Stimulated activated CD8-positive, alpha-beta memory T cell treated with anti-CD3 and anti-CD28 coated beads, Interleukin-15, amount 100 ng/mL, for 24 hours (primary cell): ENCODE results near the gene MAGEA4.
"Not testable (repeated sequence)": the region's sequence is repeated elsewhere in the genome, so short reads cannot be mapped to it uniquely, and the experiment has no call there.

ENCODE experiments used
- DNase-seq: peaks from one replicate; pipeline ENCODE4 v3.0.0-alpha.2; 2020; ENCODE audit warnings: low read depth

The MAGEA4 gene, protein sequence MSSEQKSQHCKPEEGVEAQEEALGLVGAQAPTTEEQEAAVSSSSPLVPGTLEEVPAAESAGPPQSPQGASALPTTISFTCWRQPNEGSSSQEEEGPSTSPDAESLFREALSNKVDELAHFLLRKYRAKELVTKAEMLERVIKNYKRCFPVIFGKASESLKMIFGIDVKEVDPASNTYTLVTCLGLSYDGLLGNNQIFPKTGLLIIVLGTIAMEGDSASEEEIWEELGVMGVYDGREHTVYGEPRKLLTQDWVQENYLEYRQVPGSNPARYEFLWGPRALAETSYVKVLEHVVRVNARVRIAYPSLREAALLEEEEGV

DNA sequence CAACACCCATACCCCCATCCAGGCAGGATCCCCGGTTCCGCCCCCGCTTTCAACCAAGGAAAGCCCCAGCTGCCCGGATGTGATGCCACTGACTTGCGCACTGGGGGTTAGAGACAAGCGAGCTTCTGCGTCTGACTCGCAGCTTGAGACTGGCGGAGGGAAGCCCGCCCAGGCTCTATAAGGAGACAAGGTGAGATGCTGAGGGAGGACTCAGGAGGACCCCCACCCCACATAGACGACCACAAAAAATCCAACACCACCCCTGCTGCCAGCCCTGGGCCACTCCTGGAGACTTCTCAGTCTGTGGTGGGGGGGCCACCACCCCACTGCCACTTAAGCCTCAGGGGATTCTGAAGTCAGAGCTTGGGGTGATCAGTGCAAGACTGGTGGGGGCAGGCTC is at the start of gene MAGEA4:
MAGEA4 (plus strand) TSS at position 110 of the 400 bp plus-strand sequence. CDS start 10,776 bp downstream, outside the sequence.
- no peak for DNase-seq

DNA sequence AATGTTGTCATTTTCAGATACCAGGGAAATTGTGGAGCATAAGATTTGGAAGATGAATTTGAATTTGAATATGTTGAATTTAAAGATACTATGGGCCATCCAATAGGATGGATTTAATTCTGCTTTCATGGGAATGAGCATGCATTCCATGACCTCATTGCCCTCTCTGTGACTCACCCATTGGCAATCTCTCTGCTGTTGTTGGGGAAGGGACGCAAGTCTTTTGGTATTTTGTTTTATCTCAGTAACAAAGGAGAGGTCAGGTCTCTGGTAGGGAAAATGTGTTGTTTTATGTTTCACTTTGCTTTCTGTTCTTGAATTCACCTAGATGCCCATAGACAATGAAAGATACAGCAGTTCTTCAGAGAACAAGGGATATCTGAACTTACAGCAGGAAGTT is 42.1 kb upstream of the MAGEA4 start:
- DNase-seq = no peak

DNA sequence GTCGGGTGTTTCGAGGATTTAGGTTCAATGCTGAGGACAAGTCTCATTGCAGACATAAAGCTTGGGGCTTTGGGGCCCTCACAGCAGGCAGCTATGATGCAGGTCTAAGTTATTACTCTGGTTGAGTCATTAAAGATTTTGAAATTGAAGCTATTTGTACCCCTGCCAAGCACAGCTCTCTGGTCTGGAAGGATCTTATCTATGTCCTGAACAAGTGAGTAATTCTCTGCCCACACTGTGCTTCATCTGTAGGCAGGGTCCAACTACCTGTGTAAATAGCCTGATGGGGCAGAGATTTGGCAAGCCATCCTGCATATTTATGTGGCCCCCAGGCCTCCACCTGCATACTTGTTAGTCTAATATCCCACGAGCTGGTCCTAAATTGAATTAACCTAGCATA is 41.4 kb upstream of the MAGEA4 start:
- DNase-seq = no peak

DNA sequence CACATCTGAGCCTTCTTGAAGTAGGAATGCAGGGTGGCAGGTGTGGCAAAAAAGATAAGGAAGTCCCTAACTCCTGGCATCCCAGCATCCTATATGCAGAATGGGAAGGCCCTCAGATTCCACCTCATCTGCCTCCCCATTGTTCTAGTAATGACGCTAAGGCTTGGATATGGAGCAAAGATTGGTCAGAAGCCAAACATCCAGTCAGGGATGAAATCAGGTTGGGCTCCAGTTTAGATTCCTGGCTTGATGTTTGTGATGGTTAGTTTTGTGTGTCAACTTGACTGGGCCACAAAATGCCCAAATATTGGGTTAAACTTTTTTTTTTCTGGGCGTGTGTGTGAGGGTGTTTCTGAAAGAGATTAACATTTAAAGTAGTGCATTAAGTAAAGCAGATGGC is 39.6 kb upstream of the MAGEA4 start:
- no peak for DNase-seq

DNA sequence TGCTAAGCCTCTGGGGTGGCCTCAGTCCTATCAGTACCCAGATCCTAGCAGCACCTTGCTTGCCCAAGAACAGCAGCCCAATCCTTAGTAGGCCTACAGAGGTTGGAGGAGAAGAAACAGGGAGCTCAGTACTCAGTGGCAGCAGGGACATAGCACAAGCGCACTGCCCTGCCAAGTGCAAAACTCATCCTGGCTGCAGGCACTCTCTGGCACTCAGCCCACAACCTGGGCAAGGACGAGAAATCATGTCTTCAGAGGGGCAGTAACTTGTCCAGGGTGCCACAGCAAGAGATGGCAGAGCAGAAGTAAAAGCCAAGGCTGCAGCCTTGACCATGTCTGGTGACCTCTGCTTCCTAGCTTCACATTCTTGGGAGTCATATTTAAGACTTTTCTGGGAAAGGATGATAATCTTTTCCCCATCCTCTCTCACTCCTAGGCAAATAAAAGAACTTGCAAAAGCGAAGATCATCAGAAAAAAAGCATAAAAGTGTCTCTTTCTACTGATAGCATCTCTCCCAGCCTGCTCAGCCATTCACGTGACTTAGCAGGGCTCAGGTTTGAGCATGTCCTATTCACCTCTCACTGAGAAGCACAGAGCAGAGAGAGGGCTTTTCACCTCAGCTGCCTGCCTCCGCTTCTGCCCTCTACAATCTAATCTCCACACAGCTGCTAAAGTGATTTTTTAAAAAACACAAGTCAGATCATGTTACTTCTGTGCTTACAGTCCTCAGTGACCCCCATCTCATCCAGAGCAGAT is 37.2 kb upstream of the MAGEA4 start:
- no peak for DNase-seq

DNA sequence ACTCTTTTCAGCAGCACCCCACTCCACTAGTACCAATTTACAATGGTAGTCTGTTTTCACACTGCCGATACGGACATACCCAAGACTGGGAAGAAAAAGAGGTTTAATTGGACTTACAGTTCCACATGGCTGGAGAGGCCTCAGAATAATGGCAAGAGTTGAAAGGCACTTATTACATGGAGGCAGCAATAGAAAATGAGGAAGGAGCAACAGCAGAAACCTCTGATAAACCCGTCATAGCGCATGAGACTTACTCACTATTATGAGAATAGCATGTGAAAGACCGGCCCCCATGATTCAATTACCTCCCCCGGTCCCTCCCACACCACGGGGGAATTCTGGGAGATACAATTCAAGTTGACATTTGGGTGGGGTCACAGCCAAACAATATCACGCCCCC is 34.1 kb upstream of the MAGEA4 start:
- DNase-seq = no peak

DNA sequence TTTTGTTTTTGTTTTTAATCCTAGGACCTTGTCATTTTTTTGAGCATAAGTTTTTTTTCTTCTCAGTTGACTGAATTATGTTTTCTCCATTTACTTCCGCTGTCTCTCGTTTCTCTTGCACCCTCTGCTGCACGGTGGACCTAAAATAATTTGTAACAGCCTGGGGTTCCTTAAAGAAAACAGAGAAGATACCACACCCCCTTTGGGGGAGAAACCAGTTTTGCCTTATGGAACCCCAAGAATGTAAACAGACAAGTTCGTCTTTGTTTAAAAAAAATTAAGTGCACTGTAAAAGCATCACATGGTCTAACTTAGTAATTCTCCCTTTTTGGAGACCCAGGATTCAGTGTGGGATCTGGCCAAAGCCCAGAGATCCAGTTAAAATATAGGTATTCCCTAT is 32.8 kb upstream of the MAGEA4 start:
- no peak for DNase-seq

DNA sequence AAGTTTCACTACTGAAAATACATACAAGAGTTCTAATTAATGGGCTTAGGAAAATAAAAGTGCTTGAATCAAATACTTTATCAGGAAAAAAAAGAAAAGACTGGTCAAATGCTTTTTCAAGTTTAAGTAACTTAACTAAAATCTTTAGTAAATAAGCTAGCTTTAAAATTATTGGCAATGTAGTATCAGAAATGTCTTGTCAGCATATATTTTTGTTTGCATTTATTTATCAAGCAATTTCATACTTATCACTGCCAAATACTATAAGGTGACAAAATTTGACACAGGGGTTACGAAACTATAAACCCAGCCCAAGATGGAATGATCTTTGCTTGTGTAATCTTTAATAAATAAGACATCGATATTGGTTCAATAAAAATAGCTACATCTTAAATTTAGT is 31.8 kb upstream of the MAGEA4 start:
- DNase-seq = no peak

DNA sequence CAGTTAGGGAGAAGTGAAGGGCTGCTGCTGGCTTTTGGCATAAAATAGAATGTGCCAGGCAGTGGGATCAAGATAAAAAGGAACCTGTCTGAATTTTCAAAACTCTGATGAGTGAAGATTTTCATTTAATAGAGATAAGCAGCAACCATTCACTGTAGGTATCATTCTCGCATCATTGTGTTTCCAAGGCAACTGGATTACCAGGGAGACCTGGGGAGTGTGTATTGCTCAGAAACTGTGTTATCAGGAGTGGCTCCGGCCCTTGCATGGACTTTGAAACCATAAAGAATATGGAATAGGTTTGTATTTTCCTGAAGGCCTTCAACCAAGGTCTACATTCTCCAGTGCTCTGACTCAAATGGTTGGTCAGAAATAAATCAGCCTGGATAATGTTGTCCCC is 23.3 kb upstream of the MAGEA4 start:
- no peak for DNase-seq

DNA sequence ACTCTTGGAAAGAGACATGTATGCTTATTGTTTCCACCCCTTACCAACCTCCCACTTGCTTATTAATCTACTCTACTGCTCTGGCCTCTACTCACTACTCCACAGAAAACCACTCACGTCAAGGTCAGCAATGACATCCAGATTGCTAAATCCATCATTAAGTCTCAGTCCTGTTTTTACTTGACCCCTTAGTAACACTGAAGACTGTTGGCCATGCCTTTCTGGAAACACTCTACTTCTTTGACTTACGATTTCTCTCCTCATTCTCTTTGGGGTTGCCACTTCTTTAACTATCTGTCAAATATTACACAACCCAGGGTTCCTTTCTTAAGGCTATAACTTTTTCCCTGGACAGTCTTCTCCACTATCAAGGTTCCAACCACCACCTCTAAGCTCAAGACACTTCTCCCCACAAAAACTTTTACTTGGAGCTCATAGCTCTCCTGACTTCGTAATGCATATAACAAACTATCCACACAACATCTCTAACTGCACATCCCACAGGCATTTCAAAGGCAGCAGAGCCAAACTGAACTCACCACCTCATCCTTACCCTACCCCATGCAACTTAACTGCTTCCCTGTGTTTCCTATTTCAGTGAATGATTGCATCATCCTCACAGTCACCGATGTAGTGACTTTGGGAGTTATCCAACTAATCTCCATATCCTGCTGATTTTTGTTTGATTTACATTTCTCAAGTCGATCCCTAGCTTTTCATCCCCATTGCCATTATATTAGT is 15.8 kb upstream of the MAGEA4 start:
- no peak for DNase-seq

DNA sequence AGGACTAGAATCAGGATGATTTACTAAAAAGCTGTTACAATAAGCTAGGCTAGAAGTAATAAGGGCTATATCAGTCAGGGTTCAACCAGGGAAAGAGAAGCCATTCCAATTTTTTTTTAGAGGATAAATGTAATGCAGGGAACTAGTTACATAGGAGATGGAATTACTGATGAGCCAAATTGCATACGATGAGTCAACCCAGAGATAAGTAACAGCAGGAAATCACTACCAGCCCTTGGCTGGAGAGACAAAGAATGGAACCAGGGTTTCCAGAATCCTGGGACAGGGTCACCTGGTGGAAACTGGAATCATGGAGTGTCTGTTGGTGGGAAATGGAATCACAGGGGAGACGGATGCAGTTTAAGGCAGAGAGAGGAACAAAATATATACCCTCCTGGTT is 13.1 kb upstream of the MAGEA4 start:
- no peak for DNase-seq

DNA sequence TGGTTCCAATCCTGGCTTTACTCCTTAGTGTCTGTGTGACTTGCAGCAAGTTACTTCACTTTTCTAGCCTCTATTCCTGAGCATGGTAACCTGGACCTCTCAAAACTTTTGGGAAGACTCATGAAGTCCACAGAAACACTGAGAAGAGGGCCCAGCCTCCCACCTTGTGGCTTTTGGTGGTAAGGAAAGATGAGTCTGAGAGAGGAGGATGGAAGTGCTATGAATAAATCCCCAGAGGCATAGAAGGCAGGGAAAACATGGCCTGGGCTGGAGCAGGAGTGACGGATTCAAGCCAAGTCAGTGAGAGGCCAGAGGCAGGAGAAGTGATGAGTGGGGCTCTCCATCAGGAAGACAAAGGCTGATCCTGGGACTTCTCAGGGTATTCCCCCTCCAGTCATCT is 10.9 kb upstream of the MAGEA4 start:
- no peak for DNase-seq

DNA sequence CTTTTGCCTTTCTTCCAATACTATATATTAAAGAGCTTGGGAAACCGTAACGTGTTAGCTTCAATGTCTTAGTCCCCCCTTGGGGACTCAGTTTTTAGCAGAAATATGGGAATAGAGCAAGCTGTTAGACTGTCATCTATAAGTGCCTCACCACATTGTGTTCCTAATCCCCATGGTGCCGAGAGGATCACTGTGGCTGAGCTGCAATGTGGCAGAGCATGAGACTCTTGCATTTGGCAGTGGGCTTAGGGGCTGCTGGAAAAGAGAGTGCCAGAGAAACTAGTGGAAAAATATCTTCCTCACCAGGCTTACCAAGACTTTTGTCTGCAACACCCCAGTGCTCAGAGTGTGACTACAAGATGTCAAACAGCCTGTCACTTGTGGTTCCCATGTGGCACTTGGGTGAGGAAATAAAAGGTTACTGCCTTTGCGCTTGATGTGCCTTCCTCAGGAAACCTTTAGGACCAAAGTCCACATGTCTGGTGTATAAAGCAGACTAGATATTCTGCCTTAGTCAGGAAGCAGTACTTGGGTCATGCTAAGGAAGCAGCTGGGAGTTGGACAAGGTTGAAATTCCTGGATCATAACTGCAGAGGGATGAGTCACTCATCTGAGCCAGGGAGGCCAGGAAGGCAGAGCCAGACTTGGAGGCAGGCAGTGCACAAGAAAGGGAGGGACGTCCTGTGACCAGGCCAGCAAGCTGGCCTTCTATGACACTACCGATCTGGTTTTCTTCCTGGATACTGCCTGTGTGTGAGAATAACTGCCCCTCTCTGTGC is 9.7 kb upstream of the MAGEA4 start:
- DNase-seq = no peak

DNA sequence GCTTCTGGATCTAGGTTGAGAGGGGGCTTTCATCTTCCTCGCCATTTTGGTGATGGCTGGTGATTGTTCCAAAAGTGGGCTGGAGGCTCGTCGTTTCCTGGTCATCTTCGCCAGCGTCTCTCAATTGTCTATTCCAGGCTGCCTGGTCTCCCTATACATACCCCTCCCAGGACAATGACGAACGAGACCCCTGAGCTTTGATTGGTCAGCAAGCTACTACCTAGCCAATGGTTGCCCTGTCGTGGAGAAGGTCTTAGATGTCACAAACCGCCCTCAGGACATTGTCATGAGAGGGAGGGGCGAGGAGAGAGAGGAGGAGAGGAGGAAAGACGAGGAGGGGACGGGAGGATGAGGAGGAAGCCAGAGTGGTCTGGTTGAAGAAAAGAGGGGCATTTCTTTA is 7.7 kb upstream of the MAGEA4 start:
- no peak for DNase-seq

DNA sequence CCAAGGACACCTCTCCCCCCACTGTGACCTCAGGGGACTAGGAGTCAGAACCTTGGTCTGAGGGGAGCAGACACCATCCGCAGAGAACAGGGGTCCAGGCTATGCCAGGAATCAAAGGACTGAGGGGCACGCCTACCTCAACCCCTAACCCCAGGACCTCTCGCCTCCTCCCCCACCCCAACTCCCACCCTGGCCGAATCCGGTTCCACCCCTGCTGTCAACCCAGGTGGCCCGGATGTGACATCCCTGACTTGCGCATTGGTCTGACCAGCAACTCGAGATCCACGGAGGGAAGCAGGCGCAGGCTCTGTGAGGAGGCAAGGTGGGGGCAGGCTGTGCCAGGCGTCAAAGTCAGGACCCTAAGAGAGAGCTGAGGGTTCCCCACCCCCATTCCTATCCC is 468 bp upstream of the MAGEA4 start:
- no peak for DNase-seq

DNA sequence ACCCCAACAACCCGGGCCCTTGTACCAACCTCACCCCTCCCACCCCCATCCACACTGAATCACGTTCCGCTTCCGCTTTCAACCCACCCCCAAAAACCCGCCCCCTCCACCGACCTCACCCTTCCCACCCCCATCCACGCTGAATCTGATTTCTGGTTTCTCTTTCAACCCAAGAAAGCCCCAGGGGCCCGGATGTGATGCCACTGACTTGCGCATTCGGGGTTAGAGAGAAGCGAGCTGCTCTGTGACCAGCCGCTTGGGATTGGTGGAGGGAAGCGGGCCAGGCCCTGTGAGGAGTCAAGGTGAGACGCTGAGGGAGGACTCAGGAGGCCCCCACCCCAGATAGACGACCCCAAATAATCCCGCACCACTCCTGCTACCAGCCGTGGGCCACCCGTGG is 6.0 kb downstream of the MAGEA4 start:
- DNase-seq = not testable (repeated sequence)

DNA sequence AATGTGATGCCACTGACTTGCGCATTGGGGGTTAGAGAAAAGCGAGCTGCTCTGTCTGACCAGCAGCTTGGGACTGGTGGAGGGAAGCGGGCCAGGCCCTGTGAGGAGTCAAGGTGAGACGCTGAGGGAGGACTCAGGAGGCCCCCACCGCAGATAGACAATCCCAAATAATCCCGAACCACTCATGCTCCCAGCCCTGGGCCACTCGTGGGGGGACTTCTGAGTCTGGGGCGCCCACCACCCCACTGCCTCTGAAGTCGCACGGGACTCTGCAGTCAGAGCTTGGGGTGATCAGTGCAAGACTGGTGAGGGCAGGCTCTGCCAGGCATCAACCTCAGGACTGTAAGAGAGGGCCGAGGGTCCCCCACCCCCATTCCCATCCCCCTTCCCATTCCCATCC is 6.9 kb downstream of the MAGEA4 start:
- no peak for DNase-seq

DNA sequence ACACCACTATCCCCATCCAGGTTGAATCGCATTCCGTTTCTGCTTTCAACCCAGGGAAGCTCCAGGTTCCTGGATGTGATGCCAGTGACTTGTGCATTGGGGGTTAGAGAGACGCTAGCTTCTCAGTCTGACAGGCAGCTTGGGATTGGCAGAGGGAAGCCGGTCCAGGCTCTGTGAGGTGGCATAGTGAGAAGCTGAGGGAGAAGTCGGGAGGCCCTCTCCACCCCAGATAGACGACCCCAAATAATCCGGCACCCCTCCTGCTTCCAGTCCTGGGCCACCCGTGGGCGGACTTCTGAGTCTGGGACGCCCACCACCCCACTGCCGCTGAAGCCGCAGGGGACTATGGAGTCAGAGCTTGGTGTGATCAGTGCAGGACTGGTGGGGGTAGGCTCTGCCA is 7.4 kb downstream of the MAGEA4 start:
- no peak for DNase-seq

DNA sequence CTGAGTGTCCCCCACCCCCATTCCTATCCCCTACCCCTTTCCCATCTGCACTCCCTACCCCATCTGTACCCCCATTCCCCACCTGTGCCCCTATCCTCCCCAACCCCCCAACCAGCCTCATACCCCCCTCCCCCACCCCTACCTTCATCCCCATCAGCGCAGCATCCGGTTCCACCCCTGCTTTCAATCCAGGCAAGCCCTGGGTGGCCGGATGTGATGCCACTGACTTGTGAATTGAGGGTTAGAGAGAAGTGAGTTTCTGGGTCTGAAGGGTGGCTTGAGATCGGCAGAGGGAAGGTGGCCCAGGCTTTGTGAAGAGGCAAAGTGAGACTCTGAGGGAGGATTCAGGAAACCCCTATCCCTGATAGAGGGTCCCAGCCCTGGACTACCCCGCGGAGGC is 7.8 kb downstream of the MAGEA4 start:
- no peak for DNase-seq

DNA sequence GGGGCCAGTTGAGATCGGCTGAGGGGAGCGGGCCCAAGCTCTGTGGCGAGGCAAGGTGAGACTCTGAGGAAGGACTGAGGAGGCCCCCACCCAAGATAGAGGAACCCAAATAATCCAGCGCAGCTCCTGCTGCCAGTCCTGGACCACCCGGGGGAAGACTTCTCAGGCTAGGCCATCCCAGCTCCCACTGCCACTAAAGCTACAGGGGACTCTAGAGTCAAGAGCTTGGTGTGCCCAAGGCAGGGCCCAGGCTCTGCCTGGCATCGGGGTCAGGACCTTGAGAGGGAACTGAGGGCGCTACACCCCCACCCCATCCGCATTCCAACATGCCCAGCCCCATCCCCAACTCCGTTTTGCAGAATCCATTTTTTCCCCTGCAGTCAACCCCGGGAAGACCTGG is 8.6 kb downstream of the MAGEA4 start:
- DNase-seq = no peak

DNA sequence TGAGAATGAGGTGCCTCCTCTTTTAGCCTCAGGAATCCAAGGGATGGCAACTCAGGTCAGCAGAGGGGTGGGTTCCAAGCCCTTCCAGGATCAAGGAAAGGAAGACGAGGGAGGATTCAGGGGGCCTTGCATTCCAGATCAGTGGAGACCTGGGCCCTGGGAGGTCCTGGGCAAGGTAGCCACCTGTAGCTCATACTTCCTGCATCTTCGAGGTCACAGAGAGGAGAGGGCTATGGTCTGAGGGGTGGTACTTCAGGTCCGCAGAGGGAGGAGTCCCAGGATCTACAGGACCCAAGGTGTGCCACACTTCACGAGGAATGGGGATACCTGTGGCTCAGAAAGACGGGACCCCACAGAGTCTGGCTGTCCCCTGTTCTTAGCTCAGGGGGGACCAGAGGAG is 9.2 kb downstream of the MAGEA4 start:
- no peak for DNase-seq

DNA sequence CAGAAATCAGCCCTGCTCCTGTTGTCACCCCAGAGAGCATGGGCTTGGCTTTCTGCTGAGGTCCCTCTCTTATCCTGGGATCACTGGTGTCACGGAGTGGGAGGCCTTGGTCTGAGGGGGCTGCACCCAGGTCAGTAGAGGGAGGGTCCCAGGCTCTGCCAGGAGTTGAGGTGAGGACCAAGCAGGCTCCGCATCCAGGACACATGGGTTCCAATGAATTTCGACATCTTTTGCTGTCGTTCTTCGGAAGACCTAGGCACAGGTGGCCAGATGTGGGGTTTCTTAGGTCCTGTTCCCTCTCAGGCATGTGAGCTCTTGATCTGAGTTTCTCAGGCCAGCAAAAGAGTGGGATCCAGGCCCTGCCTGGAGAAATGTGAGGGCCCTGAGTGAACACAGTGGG is 10.0 kb downstream of the MAGEA4 start:
- DNase-seq = no peak
